ENCODE results near the gene SLC2A8. TPM values are rescaled to one million over a fixed set of nuclear protein-coding genes. Genes with fewer than 3 reads are reported as not detected.

SLC2A8 gene
- total and polyA plus RNA-seq, 10 donors, result 10.0 to 32.0 (median 21.0) TPM

DNA sequence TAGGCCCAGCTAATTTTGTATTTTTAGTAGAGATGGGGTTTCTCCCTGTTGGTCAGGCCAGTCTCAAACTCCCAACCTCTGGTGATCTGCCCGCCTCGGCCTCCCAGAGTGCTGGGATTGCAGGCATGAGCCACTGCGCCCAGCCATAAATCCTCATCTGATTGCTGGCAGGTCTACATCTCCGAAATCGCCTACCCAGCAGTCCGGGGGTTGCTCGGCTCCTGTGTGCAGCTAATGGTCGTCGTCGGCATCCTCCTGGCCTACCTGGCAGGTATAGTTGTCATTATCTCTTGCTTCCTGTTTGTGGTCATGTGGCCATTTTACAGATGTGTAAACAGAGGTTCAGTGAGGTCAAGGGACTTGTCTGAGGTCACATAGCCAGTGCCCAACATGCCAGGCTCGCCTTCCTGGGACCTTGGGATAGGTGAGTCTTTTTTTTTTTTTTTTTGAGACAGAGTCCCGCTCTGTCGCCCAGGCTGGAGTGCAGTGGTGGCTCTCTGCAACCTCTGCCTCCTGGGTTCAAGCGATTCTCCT lies 2.8 kb downstream of the SLC2A8 start:
- intact Hi-C loops (cut with DNase I; ENCODE audit: low total_unique reads), result loop anchor here (10.0 kb wide), 1 partner anchor 175 kb away; no protein-coding TSS in a partner anchor
- Histone ChIP-seq H3K27me3 (replicated peaks in 1 of 7) (peaks cover 0 to 32% (median 0%) of the 10 kb centered on the region in 7 donors), H3K4me3 (no peak overlapping the region), H3K4me1 (peaks cover 6 to 35% (median 24%) of the 10 kb centered on the region in 6 donors), H3K27ac (no peak overlapping the region), H3K36me3 (peaks cover 0 to 50% (median 12%) of the 10 kb centered on the region in 6 donors), H3K9me3 (no peaks in the 10 kb centered on the region)
- 94 to 99% (median 96%) methylated on average over 12 to 14 of the region's 14 CpGs for WGBS, 5 donors
- peak; percentile 58 for DNase-seq
- TF ChIP-seq POLR2AphosphoS5 (IDR thresholded peaks at IDR 0.05) (no peak), POLR2A (IDR thresholded peaks at IDR 0.05) (no peak)
- TF ChIP-seq, protein P1, sequence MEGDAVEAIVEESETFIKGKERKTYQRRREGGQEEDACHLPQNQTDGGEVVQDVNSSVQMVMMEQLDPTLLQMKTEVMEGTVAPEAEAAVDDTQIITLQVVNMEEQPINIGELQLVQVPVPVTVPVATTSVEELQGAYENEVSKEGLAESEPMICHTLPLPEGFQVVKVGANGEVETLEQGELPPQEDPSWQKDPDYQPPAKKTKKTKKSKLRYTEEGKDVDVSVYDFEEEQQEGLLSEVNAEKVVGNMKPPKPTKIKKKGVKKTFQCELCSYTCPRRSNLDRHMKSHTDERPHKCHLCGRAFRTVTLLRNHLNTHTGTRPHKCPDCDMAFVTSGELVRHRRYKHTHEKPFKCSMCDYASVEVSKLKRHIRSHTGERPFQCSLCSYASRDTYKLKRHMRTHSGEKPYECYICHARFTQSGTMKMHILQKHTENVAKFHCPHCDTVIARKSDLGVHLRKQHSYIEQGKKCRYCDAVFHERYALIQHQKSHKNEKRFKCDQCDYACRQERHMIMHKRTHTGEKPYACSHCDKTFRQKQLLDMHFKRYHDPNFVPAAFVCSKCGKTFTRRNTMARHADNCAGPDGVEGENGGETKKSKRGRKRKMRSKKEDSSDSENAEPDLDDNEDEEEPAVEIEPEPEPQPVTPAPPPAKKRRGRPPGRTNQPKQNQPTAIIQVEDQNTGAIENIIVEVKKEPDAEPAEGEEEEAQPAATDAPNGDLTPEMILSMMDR (IDR thresholded peaks at IDR 0.05 in 8 of 11, conservative IDR thresholded peaks at IDR 0.05 in 3 of 11), result no peak

DNA sequence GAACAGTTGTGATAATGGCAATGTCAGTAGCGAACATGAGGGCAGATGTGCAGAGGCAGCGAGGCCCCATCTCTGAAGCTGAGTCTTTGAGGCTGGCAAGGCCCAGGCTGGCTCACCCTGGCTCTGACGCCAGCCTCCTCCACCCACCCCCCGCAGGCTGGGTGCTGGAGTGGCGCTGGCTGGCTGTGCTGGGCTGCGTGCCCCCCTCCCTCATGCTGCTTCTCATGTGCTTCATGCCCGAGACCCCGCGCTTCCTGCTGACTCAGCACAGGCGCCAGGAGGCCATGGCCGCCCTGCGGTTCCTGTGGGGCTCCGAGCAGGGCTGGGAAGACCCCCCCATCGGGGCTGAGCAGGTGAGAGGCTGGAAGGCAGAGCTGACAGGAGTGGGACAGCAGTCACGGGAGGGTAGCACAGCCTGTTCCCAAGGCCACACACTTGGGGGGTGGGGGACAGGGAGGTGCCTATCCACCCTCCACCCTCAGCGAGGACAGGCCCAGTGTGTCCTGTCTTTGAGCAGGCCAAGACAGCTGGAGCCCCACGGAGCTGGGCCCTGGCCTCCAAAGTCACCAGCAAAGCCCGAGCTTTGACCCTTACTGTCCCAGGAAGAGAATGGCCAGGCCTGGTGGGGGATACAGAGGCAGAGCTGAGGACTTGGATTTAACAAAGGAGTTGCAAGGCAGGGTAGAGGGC lies 5.6 kb downstream of the SLC2A8 start:
- 60 to 70% (median 66%) methylated on average over 6 to 18 of the region's 18 CpGs for WGBS, 5 donors
- H3K36me3 ChIP-seq, result peaks cover 0 to 76% (median 15%) of the 10 kb centered on the region in 6 donors
- intact Hi-C loops (cut with DNase I; ENCODE audit: low total_unique reads), result no loop called here

DNA sequence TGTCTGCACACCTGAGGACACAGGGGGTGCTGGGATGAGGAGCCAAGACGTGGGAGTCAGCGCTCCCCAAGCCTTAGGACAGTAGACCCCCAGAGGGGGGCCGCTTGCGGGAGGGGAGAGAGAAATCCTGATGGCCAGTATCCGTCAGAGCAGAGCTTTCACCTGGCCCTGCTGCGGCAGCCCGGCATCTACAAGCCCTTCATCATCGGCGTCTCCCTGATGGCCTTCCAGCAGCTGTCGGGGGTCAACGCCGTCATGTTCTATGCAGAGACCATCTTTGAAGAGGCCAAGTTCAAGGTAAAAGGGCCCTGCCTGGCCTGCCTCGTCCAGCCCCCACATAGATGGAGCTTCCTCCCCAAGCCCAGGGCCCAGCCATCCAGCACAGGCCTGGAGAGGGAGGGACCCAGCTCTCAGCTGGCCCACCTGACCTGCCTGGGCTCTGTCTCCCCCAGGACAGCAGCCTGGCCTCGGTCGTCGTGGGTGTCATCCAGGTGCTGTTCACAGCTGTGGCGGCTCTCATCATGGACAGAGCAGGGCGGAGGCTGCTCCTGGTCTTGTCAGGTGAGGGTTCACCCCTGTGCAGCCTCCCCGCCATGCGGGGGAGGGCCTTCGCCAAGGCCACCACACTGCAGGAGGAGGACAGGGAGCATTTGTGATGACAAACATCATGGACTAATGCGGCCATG lies 6.7 kb downstream of the SLC2A8 start:
- H3K9me3 ChIP-seq, result no peaks in the 10 kb centered on the region
- peak; percentile 58 for DNase-seq
- H3K36me3 ChIP-seq, result peaks cover 0 to 81% (median 15%) of the 10 kb centered on the region in 6 donors
- H3K27me3 ChIP-seq (replicated peaks in 1 of 7), result peaks cover 0 to 5% (median 0%) of the 10 kb centered on the region in 7 donors
- intact Hi-C loops (cut with DNase I; ENCODE audit: low total_unique reads), result no loop called here
- H3K4me3 ChIP-seq, result no peak overlapping the region
- WGBS, 5 donors, result 86 to 98% (median 92%) methylated on average over 12 to 22 of the region's 22 CpGs
- no peak overlapping the region for H3K27ac ChIP-seq
- H3K4me1 ChIP-seq, result peaks cover 0 to 9% (median 3%) of the 10 kb centered on the region in 6 donors
- TF ChIP-seq, protein P1 (IDR thresholded peaks at IDR 0.05 in 8 of 11, conservative IDR thresholded peaks at IDR 0.05 in 3 of 11), result no peak
- TF ChIP-seq POLR2AphosphoS5 (IDR thresholded peaks at IDR 0.05) (no peak), POLR2A (IDR thresholded peaks at IDR 0.05) (no peak)

More for the DNA sequence above, 5.6 kb downstream of the SLC2A8 start:
- Histone ChIP-seq H3K27me3 (replicated peaks in 1 of 7) (peaks cover 0 to 16% (median 0%) of the 10 kb centered on the region in 7 donors), H3K4me1 (peaks cover 6 to 20% (median 14%) of the 10 kb centered on the region in 6 donors), H3K4me3 (no peak overlapping the region), H3K27ac (no peak overlapping the region), H3K9me3 (no peaks in the 10 kb centered on the region)
- DNase-seq, result peak; percentile 65
- TF ChIP-seq POLR2A (IDR thresholded peaks at IDR 0.05) (no peak), POLR2AphosphoS5 (IDR thresholded peaks at IDR 0.05) (no peak)
- TF ChIP-seq, protein P1 (IDR thresholded peaks at IDR 0.05 in 8 of 11, conservative IDR thresholded peaks at IDR 0.05 in 3 of 11), result no peak

DNA sequence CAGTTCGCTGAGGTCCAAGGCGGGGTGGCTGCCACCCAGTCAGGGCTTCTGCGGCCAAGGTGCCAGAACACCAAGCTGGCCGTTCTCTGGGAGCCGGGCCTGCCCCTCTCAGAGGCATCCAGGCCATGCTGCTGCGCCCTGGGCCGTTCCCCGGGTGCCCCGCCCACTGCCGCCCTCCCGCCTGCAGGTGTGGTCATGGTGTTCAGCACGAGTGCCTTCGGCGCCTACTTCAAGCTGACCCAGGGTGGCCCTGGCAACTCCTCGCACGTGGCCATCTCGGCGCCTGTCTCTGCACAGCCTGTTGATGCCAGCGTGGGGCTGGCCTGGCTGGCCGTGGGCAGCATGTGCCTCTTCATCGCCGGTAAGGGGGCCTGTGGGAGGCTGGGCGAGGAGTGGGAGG lies 7.7 kb downstream of the SLC2A8 start:
- H3K9me3 ChIP-seq, result no peaks in the 10 kb centered on the region
- DNase-seq, result peak; percentile 60

More for the DNA sequence above, 7.7 kb downstream of the SLC2A8 start:
- peaks cover 0 to 81% (median 15%) of the 10 kb centered on the region in 6 donors for H3K36me3 ChIP-seq
- no peak overlapping the region for H3K4me3 ChIP-seq
- no peak overlapping the region for H3K27ac ChIP-seq
- intact Hi-C loops (cut with DNase I; ENCODE audit: low total_unique reads), result no loop called here
- H3K27me3 ChIP-seq (replicated peaks in 1 of 7), result no peaks in the 10 kb centered on the region
- no peaks in the 10 kb centered on the region for H3K4me1 ChIP-seq
- 92 to 95% (median 95%) methylated on average over 13 to 23 of the region's 23 CpGs for WGBS, 5 donors
- no peak for TF ChIP-seq POLR2A (IDR thresholded peaks at IDR 0.05)
- TF ChIP-seq, protein P1 (IDR thresholded peaks at IDR 0.05 in 8 of 11, conservative IDR thresholded peaks at IDR 0.05 in 3 of 11), result no peak
- TF ChIP-seq POLR2AphosphoS5 (IDR thresholded peaks at IDR 0.05), result peak in 1 of 3 donors; percentile 6

Data from spleen (tissue), 11 donors.